Effector CD8-positive, alpha-beta T cell (primary cell): ENCODE data around the gene ERCC6.

ENCODE experiments used
- DNase-seq: peaks from one replicate; lab custom pipeline; 2025; lab: John Stamatoyannopoulos, UW

The ERCC6 gene

GRCh38 chr10:49549640-49550346, 10.9 kb upstream of the ERCC6 start:
- no peak for DNase-seq

- no peak for DNase-seq
These were observed 4.7 kb upstream of the ERCC6 start for GRCh38 chr10:49543604-49544003.

GRCh38 chr10:49542353-49542752, 3.4 kb upstream of the ERCC6 start:
- DNase-seq, result no peak

- no peak for DNase-seq
These were observed 2.8 kb upstream of the ERCC6 start for GRCh38 chr10:49541762-49542161.

GRCh38 chr10:49540056-49540797, 1.3 kb upstream of the ERCC6 start:
- DNase-seq, result no peak

- no peak for DNase-seq
These were observed 482 bp upstream of the ERCC6 start for GRCh38 chr10:49539320-49539885.

- DNase-seq, result no peak
These were observed 4.1 kb downstream of the ERCC6 start for GRCh38 chr10:49534670-49535381.

- DNase-seq, result no peak
These were observed 6.5 kb downstream of the ERCC6 start for GRCh38 chr10:49532461-49532860.

GRCh38 chr10:49528977-49529506, 9.9 kb downstream of the ERCC6 start:
- no peak for DNase-seq

- DNase-seq, result no peak
These were observed 11.1 kb downstream of the ERCC6 start for GRCh38 chr10:49527850-49528249.

- DNase-seq, result no peak
These were observed 11.9 kb downstream of the ERCC6 start for GRCh38 chr10:49527061-49527460.

GRCh38 chr10:49526619-49527018, 12.3 kb downstream of the ERCC6 start:
- DNase-seq, result no peak

- DNase-seq, result no peak
These were observed 14.4 kb downstream of the ERCC6 start for GRCh38 chr10:49524496-49524895.

- no peak for DNase-seq
These were observed 15.6 kb downstream of the ERCC6 start for GRCh38 chr10:49523301-49523700.

GRCh38 chr10:49521062-49521461, 17.9 kb downstream of the ERCC6 start:
- no peak for DNase-seq

GRCh38 chr10:49520122-49520775, 18.7 kb downstream of the ERCC6 start:
- no peak for DNase-seq

GRCh38 chr10:49519717-49520116, 19.2 kb downstream of the ERCC6 start:
- DNase-seq, result no peak

GRCh38 chr10:49518982-49519578, 19.8 kb downstream of the ERCC6 start:
- DNase-seq, result no peak

- DNase-seq, result no peak
These were observed 20.4 kb downstream of the ERCC6 start for GRCh38 chr10:49518566-49518965.

GRCh38 chr10:49516216-49516970, 22.5 kb downstream of the ERCC6 start:
- no peak for DNase-seq
